ENCODE data around the gene TASP1. TPM values are rescaled to one million over a fixed set of nuclear protein-coding genes. Genes with fewer than 3 reads are reported as not detected.
"Not testable (repeated sequence)": the region's sequence is repeated elsewhere in the genome, so short reads cannot be mapped to it uniquely, and the experiment has no call there.

TASP1 gene
- polyA plus RNA-seq, 3 donors from 2014 or later, result 5.0 to 12.7 (median 6.8) TPM

DNA sequence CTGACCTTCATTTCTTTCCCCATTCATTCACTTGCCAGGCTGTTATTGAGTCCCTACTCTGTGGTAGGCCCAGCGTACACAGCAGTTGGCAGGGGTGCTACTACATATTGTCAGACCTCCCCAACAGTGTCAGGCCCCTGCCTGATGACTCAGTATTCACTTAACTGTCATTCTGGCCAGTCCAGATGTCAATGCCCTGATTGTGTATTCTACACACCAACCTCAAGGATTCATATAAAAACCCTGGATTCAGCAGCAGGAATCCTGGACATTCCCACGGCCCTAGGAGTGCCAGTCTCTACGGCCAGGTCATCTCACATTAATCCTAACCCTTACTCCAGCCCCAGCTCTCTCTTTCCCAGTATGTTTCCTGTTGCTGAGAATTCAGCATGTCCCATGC lies 151.5 kb downstream of the TASP1 start:
- H3K4me3 Mint-ChIP-seq, result no peak overlapping the region
- no peak for DNase-seq
- peaks cover 0 to 2% (median 0%) of the 10 kb centered on the region in 3 donors for H3K27me3 Mint-ChIP-seq (ENCODE audit: low read depth in 3 of 3)
- H3K27ac Mint-ChIP-seq, result no peak overlapping the region
- H3K4me1 Mint-ChIP-seq, result peaks cover 11 to 14% of the 10 kb centered on the region in 2 donors
- peaks cover 11 to 15% (median 14%) of the 10 kb centered on the region in 3 donors for H3K36me3 Mint-ChIP-seq
- no peaks in the 10 kb centered on the region for H3K9me3 Mint-ChIP-seq

GRCh38 chr20:13486694-13487093 lies 152.0 kb downstream of the TASP1 start:
- peaks cover 0 to 2% (median 0%) of the 10 kb centered on the region in 3 donors for H3K27me3 Mint-ChIP-seq (ENCODE audit: low read depth in 3 of 3)
- H3K9me3 Mint-ChIP-seq, result no peaks in the 10 kb centered on the region
- DNase-seq, result no peak
- H3K4me1 Mint-ChIP-seq, result peaks cover 11 to 14% of the 10 kb centered on the region in 2 donors
- H3K36me3 Mint-ChIP-seq, result peaks cover 16 to 20% (median 19%) of the 10 kb centered on the region in 3 donors
- no peak overlapping the region for H3K27ac Mint-ChIP-seq
- no peak overlapping the region for H3K4me3 Mint-ChIP-seq

GRCh38 chr20:13485576-13485975 lies 153.2 kb downstream of the TASP1 start:
- H3K27ac Mint-ChIP-seq, result no peak overlapping the region
- H3K27me3 Mint-ChIP-seq (ENCODE audit: low read depth in 3 of 3), result peaks cover 0 to 2% (median 0%) of the 10 kb centered on the region in 3 donors
- H3K36me3 Mint-ChIP-seq, result peaks cover 25 to 29% (median 28%) of the 10 kb centered on the region in 3 donors
- H3K4me3 Mint-ChIP-seq, result no peak overlapping the region
- H3K9me3 Mint-ChIP-seq, result no peaks in the 10 kb centered on the region
- DNase-seq, result no peak
- H3K4me1 Mint-ChIP-seq, result peaks cover 11 to 14% of the 10 kb centered on the region in 2 donors

DNA sequence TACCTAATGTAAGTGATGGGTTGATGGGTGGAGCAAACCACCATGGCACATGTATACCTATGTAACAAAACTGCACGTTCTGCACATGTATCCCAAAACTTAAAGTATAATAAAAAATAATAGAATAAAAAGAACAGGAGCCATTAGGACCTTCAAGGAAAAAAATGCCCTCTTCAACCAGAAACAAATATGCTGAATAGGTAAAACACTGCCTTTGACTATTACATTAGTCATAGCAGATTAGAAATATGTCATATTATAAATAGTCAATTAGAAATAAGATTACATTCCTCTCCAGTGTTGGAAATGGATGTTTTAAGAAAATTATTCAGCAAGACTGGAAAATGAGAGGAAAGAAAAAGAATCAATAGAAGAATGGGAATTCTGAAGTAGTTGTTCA lies 153.7 kb downstream of the TASP1 start:
- H3K36me3 Mint-ChIP-seq, result peaks cover 29% of the 10 kb centered on the region in 3 donors
- not testable (repeated sequence) for DNase-seq; H3K4me3 Mint-ChIP-seq; H3K27ac Mint-ChIP-seq; H3K27me3 Mint-ChIP-seq (ENCODE audit: low read depth in 3 of 3); H3K9me3 Mint-ChIP-seq
- H3K4me1 Mint-ChIP-seq, result peaks cover 11 to 14% of the 10 kb centered on the region in 2 donors

DNA sequence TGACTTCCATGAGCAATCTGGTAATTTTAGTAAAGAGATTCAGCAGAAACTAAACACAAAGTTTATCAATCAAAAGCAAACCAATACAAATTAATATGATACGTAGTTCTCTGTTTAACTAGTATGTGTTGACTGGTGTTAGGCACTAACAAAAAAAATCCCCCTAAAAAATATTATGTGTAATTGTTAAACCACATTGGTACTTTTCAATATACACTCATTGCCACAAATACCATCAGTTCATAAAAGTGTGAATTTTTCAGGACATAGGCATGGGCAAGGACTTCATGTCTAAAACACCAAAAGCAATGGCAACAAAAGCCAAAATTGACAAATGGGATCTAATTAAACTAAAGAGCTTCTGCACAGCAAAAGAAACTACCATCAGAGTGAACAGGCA lies 155.3 kb downstream of the TASP1 start:
- H3K27ac Mint-ChIP-seq; DNase-seq; H3K27me3 Mint-ChIP-seq (ENCODE audit: low read depth in 3 of 3); H3K9me3 Mint-ChIP-seq: not testable (repeated sequence)
- Mint-ChIP-seq H3K4me1 (peaks cover 11 to 14% of the 10 kb centered on the region in 2 donors), H3K4me3 (peak overlapping the region in 1 of 5 donors; percentile 67), H3K36me3 (peaks cover 29 to 38% (median 33%) of the 10 kb centered on the region in 3 donors)

DNA sequence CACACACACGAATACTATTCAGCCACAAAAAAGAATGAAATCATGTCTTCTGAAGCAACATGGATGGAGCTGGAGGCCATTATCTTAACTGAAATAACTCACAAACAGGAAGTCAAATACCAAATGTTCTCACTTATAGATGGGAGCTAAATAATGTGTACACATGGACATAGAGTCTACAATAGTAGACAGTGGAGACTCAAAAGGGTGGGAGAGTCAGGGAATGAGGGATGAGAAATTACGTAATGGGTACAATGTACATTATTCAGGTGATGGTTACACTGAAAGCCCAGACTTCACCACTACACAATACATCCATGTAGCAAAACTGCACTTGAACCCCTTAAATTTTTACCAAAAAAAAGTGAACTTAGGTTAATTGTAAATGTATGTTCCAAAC lies 160.4 kb downstream of the TASP1 start:
- Mint-ChIP-seq H3K4me3 (no peak overlapping the region), H3K9me3 (peaks cover 0 to 8% (median 0%) of the 10 kb centered on the region in 6 donors), H3K27ac (peak overlapping the region in 1 of 6 donors; percentile 15), H3K4me1 (peaks cover 3 to 5% of the 10 kb centered on the region in 2 donors), H3K36me3 (peaks cover 36 to 66% (median 43%) of the 10 kb centered on the region in 3 donors), H3K27me3 (ENCODE audit: low read depth in 3 of 3) (peaks cover 0 to 2% (median 0%) of the 10 kb centered on the region in 3 donors)
- no peak for DNase-seq

DNA sequence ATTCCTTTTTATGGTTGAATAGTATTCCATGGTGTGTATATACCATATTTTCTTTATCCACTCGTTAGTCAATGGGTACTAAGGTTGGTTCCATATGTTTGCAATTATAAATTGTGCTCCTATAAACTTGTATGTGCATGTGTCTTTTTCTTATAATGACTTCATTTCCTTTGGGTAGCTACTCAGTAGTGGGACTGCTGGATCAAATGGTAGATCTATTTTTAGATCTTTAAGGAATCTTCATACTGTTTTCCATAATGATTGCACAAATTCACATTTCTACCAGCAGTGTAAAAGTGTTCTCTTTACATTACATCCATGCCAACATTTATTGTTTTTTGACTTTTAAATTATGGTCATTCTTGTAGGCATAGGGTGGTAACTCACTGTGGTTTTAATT lies 164.3 kb downstream of the TASP1 start:
- Mint-ChIP-seq H3K27me3 (ENCODE audit: low read depth in 3 of 3) (peaks cover 2 to 4% (median 2%) of the 10 kb centered on the region in 3 donors), H3K36me3 (peaks cover 19 to 55% (median 25%) of the 10 kb centered on the region in 3 donors), H3K4me1 (no peaks in the 10 kb centered on the region), H3K4me3 (no peak overlapping the region), H3K9me3 (peaks cover 0 to 8% (median under 1%) of the 10 kb centered on the region in 6 donors), H3K27ac (no peak overlapping the region)
- DNase-seq, result no peak

DNA sequence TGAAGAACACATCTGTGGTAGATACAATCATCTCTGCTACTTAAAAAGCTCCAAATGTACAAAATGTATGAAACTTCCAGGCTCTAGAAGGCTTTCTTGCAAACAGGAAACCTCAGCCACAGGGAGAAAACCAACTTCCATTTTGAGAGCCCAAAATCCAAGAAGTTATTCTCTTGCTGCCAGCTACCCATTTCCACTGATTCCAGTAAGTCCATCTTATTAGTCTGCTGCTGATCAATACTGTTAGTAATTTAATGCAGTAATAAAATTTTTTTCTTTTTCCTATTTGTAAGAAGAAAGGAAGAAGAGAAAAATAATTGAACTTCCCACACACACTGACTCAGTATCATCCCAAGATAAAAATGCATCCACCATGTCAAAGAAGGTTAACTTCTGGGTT lies 169.5 kb downstream of the TASP1 start:
- peaks cover 2 to 4% (median 2%) of the 10 kb centered on the region in 3 donors for H3K27me3 Mint-ChIP-seq (ENCODE audit: low read depth in 3 of 3)
- peaks cover 0 to 8% (median under 1%) of the 10 kb centered on the region in 6 donors for H3K9me3 Mint-ChIP-seq
- no peak for DNase-seq
- no peak overlapping the region for H3K27ac Mint-ChIP-seq
- peaks cover 10 to 31% (median 27%) of the 10 kb centered on the region in 3 donors for H3K36me3 Mint-ChIP-seq
- no peaks in the 10 kb centered on the region for H3K4me1 Mint-ChIP-seq
- no peak overlapping the region for H3K4me3 Mint-ChIP-seq

GRCh38 chr20:13468166-13468565 lies 170.6 kb downstream of the TASP1 start:
- peaks cover 0 to 7% (median 0%) of the 10 kb centered on the region in 6 donors for H3K9me3 Mint-ChIP-seq
- peaks cover 2 to 4% (median 2%) of the 10 kb centered on the region in 3 donors for H3K27me3 Mint-ChIP-seq (ENCODE audit: low read depth in 3 of 3)
- no peaks in the 10 kb centered on the region for H3K4me1 Mint-ChIP-seq
- peak overlapping the region in 1 of 6 donors; percentile 29 for H3K27ac Mint-ChIP-seq
- H3K4me3 Mint-ChIP-seq, result no peak overlapping the region
- DNase-seq, result no peak
- H3K36me3 Mint-ChIP-seq, result peaks cover 8 to 28% (median 24%) of the 10 kb centered on the region in 3 donors

GRCh38 chr20:13464702-13465101 lies 174.0 kb downstream of the TASP1 start:
- no peak overlapping the region for H3K27ac Mint-ChIP-seq
- no peak overlapping the region for H3K4me3 Mint-ChIP-seq
- DNase-seq, result no peak
- H3K36me3 Mint-ChIP-seq, result peaks cover 0 to 16% (median 9%) of the 10 kb centered on the region in 3 donors
- peaks cover 0 to 2% (median 0%) of the 10 kb centered on the region in 3 donors for H3K27me3 Mint-ChIP-seq (ENCODE audit: low read depth in 3 of 3)
- H3K4me1 Mint-ChIP-seq, result no peaks in the 10 kb centered on the region
- peaks cover 0 to 2% (median 0%) of the 10 kb centered on the region in 6 donors for H3K9me3 Mint-ChIP-seq

GRCh38 chr20:13461849-13462458 lies 176.8 kb downstream of the TASP1 start:
- H3K4me3 Mint-ChIP-seq, result no peak overlapping the region
- peaks cover 0 to 2% (median 0%) of the 10 kb centered on the region in 3 donors for H3K27me3 Mint-ChIP-seq (ENCODE audit: low read depth in 3 of 3)
- no peaks in the 10 kb centered on the region for H3K9me3 Mint-ChIP-seq
- no peak overlapping the region for H3K27ac Mint-ChIP-seq
- no peak for DNase-seq
- H3K4me1 Mint-ChIP-seq, result no peaks in the 10 kb centered on the region
- H3K36me3 Mint-ChIP-seq, result peaks cover 0 to 8% (median 5%) of the 10 kb centered on the region in 3 donors

GRCh38 chr20:13458860-13459451 lies 179.8 kb downstream of the TASP1 start:
- DNase-seq, result no peak
- peaks cover 0 to 9% (median 4%) of the 10 kb centered on the region in 3 donors for H3K36me3 Mint-ChIP-seq
- H3K4me1 Mint-ChIP-seq, result no peaks in the 10 kb centered on the region
- no peaks in the 10 kb centered on the region for H3K27me3 Mint-ChIP-seq (ENCODE audit: low read depth in 3 of 3)
- H3K4me3 Mint-ChIP-seq, result no peak overlapping the region
- H3K27ac Mint-ChIP-seq, result no peak overlapping the region
- no peaks in the 10 kb centered on the region for H3K9me3 Mint-ChIP-seq

- no peaks in the 10 kb centered on the region for H3K27me3 Mint-ChIP-seq (ENCODE audit: low read depth in 3 of 3)
Measured at GRCh38 chr20:13457487-13457886, 181.2 kb downstream of the TASP1 start.

DNA sequence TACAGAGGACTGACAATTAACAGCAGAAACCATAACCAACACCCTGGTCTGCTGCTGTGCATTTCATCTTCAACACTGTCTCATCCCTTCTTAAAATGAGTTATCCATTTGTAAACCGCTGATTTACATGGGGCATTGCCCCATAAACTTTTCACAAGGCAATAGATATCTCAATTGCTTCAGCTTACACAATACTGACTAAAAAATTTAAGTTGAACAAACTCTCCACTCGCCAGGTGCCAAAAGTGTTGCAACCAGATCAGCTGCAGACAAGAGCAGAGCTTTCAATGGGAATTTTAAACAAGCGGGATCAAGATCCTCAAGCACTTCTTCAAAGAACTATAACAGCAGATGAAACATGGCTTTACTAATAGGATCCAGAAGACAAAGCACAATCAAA lies 183.0 kb downstream of the TASP1 start:
- H3K9me3 Mint-ChIP-seq, result no peaks in the 10 kb centered on the region
- H3K4me3 Mint-ChIP-seq, result no peak overlapping the region
- H3K36me3 Mint-ChIP-seq, result peaks cover 17 to 30% (median 20%) of the 10 kb centered on the region in 3 donors
- H3K27ac Mint-ChIP-seq, result no peak overlapping the region
- no peaks in the 10 kb centered on the region for H3K27me3 Mint-ChIP-seq (ENCODE audit: low read depth in 3 of 3)
- DNase-seq, result no peak
- H3K4me1 Mint-ChIP-seq, result no peaks in the 10 kb centered on the region

More at GRCh38 chr20:13457487-13457886, 181.2 kb downstream of the TASP1 start:
- Mint-ChIP-seq H3K27ac (no peak overlapping the region), H3K36me3 (peaks cover 13 to 22% (median 14%) of the 10 kb centered on the region in 3 donors), H3K9me3 (no peaks in the 10 kb centered on the region), H3K4me3 (no peak overlapping the region), H3K4me1 (no peaks in the 10 kb centered on the region)
- DNase-seq, result no peak
